OCI-LY7 (cell line): ENCODE measurements around the gene PBX1.

Source experiments
- EZH2phosphoT487 ChIP-seq: fragments of 200-600 bp; sonication (generic); IDR thresholded peaks from 2 replicates; pipeline ENCODE4 v1.6.1; 2018; ENCODE audit warnings: low read depth, borderline replicate concordance, mild to moderate bottlenecking, mixed run types, antibody characterized with exemption, low read length, moderate library complexity, mixed read lengths
- TF ChIP-seq, protein P1 (sequence below): fragments of 200-600 bp; sonication (generic); conservative IDR thresholded peaks from 2 replicates; pipeline ENCODE4 v1.5.1; 2014; ENCODE audit warnings: mild to moderate bottlenecking, antibody characterized with exemption, low read length, moderate library complexity, mixed read lengths

- TF ChIP-seq, protein P1, sequence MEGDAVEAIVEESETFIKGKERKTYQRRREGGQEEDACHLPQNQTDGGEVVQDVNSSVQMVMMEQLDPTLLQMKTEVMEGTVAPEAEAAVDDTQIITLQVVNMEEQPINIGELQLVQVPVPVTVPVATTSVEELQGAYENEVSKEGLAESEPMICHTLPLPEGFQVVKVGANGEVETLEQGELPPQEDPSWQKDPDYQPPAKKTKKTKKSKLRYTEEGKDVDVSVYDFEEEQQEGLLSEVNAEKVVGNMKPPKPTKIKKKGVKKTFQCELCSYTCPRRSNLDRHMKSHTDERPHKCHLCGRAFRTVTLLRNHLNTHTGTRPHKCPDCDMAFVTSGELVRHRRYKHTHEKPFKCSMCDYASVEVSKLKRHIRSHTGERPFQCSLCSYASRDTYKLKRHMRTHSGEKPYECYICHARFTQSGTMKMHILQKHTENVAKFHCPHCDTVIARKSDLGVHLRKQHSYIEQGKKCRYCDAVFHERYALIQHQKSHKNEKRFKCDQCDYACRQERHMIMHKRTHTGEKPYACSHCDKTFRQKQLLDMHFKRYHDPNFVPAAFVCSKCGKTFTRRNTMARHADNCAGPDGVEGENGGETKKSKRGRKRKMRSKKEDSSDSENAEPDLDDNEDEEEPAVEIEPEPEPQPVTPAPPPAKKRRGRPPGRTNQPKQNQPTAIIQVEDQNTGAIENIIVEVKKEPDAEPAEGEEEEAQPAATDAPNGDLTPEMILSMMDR, result no peak
- no peak for TF ChIP-seq EZH2phosphoT487
Measured at GRCh38 chr1:164583196-164583595, 24.2 kb downstream of the PBX1 start.
